Activated T-helper 17 cell treated with anti-CD3 and anti-CD28 coated beads, Interleukin-2, amount 50 U/mL, for 72 hours (primary cell): ENCODE data around the gene ZNF680. TPM values are rescaled to one million over a fixed set of nuclear protein-coding genes. Genes with fewer than 3 reads are reported as not detected.
"Not testable (repeated sequence)": the region's sequence is repeated elsewhere in the genome, so short reads cannot be mapped to it uniquely, and the experiment has no call there.

Source experiments
- ATAC-seq: fragments of 150-1000 bp; cut with Tn5 transposase; replicated peaks from 2 replicates; pipeline ENCODE4 v1.10.0; 2021; ENCODE audit warnings: mild to moderate bottlenecking, moderate library complexity
- H3K27ac Mint-ChIP-seq: one replicate; pipeline ENCODE4 v1.8.0; 2022; ENCODE audit warnings: mixed read lengths
- H3K27me3 Mint-ChIP-seq: one replicate; pipeline ENCODE4 v1.8.0; 2022; ENCODE audit warnings: mixed read lengths
- H3K36me3 Mint-ChIP-seq: one replicate; pipeline ENCODE4 v1.8.0; 2022; ENCODE audit warnings: low read depth, mild to moderate bottlenecking, mixed read lengths
- H3K4me1 Mint-ChIP-seq: one replicate; pipeline ENCODE4 v1.8.0; 2022; ENCODE audit warnings: mixed read lengths
- H3K4me3 Mint-ChIP-seq: one replicate; pipeline ENCODE4 v1.8.0; 2022; ENCODE audit warnings: mild to moderate bottlenecking, mixed read lengths
- H3K9me3 Mint-ChIP-seq: one replicate; pipeline ENCODE4 v1.8.0; 2022; ENCODE audit warnings: mixed read lengths
- total RNA-seq, 2 donors: library from RNA; stranded (reverse); gene quantifications; one replicate each; pipeline ENCODE4 v1.2.3, GENCODE V29; 2022

The ZNF680 gene
- total RNA-seq, 2 donors from 2014 or later: 12.1 to 21.5 TPM

DNA sequence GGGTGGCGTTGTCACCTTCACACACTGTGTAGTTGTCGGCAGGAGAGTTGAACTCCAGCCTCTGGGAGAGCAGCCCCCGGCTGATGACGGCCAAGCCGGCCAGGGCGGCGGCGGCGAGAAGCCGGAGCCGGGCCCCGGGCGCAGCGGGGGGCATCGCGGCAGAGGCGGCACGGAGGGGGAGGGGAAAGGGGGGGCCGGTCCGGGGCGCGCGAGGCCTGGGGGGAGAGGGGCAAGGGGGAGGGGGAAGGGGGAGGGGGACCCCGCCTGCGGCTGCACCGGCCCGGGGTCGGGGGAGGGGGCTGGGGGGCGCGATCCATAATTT is 7.4 kb upstream of the ZNF680 start:
- not testable (repeated sequence) for ATAC-seq, H3K4me1 Mint-ChIP-seq
- H3K27ac Mint-ChIP-seq: peak overlapping the region; percentile 97

DNA sequence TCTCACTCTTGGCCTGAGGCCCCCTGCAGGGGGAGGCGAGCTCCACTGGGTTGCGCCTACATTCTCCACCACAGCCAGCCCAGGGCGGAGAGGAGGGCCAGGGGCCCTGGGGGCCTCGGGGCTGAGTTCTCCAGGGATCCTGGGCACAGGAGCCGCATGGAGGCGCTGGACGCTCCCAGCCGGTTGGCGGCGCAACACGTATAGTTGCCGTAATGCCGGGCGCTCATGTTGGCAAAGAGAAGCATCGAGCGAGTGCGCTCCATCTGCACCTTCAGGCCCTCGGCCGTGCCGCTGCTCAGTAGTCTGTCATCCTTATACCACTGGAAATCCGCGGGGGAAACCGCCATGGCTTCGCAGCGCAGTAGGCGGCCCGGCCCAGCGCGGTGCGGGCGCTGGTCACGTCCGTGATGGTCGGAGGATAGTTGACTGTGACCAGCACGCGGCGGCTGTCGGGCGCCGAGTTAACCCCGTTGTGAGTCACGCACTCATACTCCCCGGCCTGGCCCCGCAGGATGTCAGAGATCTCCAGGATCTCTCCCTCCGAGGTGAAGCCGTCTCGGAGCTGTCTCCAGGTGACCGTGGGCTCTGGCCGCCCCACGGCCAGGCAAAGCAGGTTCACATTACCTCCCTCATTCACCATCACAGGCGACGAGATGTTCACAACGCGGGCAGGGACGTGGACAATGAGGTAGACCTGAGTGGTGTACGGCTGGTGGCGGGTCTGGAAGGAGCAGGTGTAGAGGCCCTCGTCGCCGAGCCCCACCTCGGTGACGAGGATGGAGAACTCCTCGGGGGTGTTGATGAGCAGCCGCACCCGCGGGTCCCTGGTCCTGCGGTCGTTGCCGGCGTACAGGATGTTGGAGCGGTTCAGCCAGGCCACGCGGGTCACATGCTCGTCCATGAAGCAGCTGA is 6.8 kb upstream of the ZNF680 start:
- H3K4me3 Mint-ChIP-seq: peak overlapping the region; percentile 95
- peaks cover 11% of the 10 kb centered on the region for H3K36me3 Mint-ChIP-seq
- H3K27ac Mint-ChIP-seq: peak overlapping the region; percentile 97
- peak; percentile 87 for ATAC-seq
- H3K4me1 Mint-ChIP-seq, H3K9me3 Mint-ChIP-seq, H3K27me3 Mint-ChIP-seq: not testable (repeated sequence)

More for the DNA sequence above, 7.4 kb upstream of the ZNF680 start:
- H3K9me3 Mint-ChIP-seq, H3K27me3 Mint-ChIP-seq: not testable (repeated sequence)
- Mint-ChIP-seq H3K4me3 (peak overlapping the region; percentile 95), H3K36me3 (peaks cover 11% of the 10 kb centered on the region)

DNA sequence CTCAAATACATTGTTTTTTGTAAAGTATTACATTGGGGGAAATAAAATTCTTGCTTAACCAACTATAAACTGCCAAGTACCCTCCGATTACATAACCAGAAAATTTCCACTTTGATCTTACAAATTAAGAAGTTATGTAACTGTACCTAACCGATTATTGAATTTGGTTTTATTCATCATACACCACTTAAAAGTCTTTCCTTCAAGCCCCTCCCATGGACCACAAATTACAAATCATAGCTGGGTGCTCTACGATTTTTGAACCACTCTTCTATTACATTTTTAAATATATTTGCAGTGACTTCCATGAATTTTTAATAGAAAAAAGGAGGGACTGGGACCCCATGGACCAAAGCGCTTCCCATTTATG is 630 bp downstream of the ZNF680 start:
- H3K27ac Mint-ChIP-seq: peak overlapping the region; percentile 97
- H3K27me3 Mint-ChIP-seq: no peaks in the 10 kb centered on the region
- no peaks in the 10 kb centered on the region for H3K9me3 Mint-ChIP-seq
- peaks cover 8% of the 10 kb centered on the region for H3K4me1 Mint-ChIP-seq
- peak overlapping the region; percentile 99 for H3K4me3 Mint-ChIP-seq
- peaks cover 37% of the 10 kb centered on the region for H3K36me3 Mint-ChIP-seq
- ATAC-seq: no peak

DNA sequence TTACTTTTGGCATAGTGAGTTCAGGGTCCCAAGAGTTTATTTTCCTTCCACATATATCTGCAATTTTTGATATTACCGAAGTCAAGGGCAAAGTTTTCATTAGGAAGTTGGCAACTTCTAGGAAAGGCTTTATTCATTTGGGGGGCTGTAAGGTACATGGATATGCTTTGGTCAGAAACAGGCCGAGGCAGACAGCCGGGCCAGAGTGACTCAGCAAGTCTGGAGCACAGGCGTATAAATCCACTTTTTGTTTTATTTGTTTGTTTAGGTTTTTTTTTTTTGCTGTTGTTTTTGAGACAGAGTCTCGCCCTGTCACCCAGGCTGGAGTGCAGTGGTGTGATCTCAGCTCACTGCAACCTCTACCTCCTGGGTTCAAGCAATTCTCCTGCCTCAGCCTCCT is 3.7 kb downstream of the ZNF680 start:
- Mint-ChIP-seq H3K36me3 (peaks cover 60% of the 10 kb centered on the region), H3K4me1 (peaks cover 17% of the 10 kb centered on the region), H3K27me3 (no peaks in the 10 kb centered on the region), H3K9me3 (no peaks in the 10 kb centered on the region), H3K27ac (no peak overlapping the region), H3K4me3 (no peak overlapping the region)
- no peak for ATAC-seq

DNA sequence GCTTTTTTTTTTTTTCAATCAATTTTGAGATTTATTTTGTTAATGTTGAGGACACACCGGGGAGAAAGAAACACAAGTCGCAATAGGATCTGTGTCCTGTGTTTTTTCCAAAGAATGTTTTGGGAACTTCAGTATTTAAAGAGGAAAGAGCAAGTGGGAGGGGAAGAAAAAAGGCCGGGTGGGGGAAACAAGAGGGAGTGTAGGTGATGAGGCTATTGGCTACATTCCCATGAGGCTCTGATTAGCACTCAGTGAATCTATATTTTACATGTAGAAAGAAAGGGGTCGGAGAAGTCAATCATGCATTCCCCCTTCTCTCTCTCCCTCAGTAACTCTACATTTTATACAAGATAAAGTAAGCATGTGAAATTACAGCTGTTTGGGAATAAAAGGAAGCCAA is 4.1 kb downstream of the ZNF680 start:
- H3K4me3 Mint-ChIP-seq: no peak overlapping the region
- no peaks in the 10 kb centered on the region for H3K9me3 Mint-ChIP-seq
- no peaks in the 10 kb centered on the region for H3K27me3 Mint-ChIP-seq
- no peak for ATAC-seq
- H3K4me1 Mint-ChIP-seq: peaks cover 14% of the 10 kb centered on the region
- no peak overlapping the region for H3K27ac Mint-ChIP-seq
- H3K36me3 Mint-ChIP-seq: peaks cover 60% of the 10 kb centered on the region

DNA sequence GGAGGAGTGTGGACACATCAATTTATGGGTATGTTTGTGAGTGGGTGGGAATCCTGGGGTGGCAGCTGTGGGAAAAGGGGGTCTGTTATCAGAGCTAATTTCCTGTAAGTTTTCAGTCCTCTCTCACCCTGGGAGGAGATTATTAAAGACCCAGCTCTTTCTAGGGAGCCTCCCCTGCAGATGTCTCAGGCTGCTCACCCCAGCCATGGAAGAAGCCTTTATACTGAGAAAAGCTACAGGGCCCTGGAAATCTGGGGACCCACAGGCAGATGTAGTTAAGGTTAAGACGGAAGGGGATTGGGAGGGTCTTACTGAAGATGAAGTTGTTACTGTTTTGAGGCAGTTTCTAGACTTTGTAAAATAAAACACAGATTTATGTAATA is 4.6 kb downstream of the ZNF680 start:
- Mint-ChIP-seq H3K9me3 (no peaks in the 10 kb centered on the region), H3K4me3 (no peak overlapping the region), H3K27ac (no peak overlapping the region), H3K36me3 (peaks cover 60% of the 10 kb centered on the region), H3K27me3 (no peaks in the 10 kb centered on the region), H3K4me1 (peaks cover 13% of the 10 kb centered on the region)
- no peak for ATAC-seq

DNA sequence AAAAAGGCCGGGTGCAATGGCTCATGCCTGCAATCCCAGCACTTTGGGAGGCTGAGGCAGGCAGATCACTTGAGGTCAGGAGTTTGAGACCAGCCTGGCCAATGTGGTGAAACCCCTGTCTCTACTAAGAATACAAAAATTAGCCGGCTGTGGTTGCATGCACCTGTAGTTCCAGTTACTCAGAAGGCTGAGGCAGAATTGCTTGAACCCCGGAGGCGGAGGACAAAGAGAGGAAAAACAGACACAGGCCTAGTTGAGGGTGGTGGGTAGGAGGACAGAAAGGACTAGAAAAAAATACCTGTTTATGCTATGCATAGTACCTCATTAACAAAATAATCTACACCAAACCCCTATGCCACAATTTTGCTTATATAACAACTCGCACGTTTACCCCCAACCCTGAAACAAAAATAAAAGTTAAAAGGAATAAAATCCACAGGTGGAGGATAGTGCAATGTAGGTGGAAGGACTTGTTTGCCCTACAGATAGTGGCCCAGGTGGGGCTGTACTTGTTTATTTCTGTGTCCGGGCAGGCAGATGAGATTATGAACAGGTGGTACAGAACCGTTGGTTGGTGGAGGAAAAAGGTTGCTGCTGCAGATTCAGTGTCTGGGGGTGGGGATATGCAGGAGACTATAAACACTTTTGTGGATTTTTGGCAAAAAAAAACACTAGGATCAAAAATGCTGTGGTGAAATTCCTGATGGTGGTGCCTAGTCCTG is 5.1 kb downstream of the ZNF680 start:
- no peaks in the 10 kb centered on the region for H3K27me3 Mint-ChIP-seq
- no peak overlapping the region for H3K4me3 Mint-ChIP-seq
- peaks cover 13% of the 10 kb centered on the region for H3K4me1 Mint-ChIP-seq
- H3K9me3 Mint-ChIP-seq: no peaks in the 10 kb centered on the region
- H3K36me3 Mint-ChIP-seq: peaks cover 57% of the 10 kb centered on the region
- ATAC-seq: no peak
- no peak overlapping the region for H3K27ac Mint-ChIP-seq

DNA sequence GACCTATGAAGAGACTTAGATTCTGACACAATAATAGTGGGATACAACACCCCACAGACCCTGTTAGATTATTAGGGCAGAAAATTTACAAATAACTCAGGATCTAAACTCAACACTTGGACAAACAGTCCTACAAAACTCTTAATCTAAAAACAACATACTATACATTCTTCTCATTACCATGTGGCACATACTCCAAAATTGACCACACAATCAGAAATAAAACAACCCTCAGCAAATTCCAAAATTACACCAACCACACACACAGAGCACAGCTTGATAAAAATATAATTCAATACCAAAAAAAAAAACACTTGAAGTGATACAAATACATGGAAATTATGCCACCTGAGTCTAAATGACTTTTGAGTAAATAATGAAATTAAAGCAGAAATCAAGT is 7.8 kb downstream of the ZNF680 start:
- Mint-ChIP-seq H3K27ac (no peak overlapping the region), H3K27me3 (no peaks in the 10 kb centered on the region), H3K4me1 (peaks cover 9% of the 10 kb centered on the region), H3K9me3 (no peaks in the 10 kb centered on the region), H3K4me3 (no peak overlapping the region), H3K36me3 (peaks cover 51% of the 10 kb centered on the region)
- no peak for ATAC-seq

DNA sequence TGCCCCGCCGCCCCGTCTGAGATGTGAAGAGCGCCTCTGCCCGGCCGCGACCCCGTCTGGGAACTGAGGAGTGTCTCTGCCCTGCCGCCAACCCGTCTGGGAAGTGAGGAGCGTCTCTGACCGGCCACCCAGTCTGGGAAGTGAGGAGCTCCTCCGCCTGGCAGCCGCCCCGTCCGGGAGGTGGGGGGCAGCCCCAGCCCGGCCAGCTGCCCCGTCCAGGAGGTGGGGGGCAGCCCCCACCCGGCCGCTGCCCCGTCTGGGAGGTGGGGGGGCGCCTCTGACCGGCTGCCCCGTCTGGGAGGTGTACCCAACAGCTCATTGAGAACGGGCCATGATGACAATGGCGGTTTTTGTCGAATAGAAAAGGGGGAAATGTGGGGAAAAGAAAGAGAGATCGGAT is 8.7 kb downstream of the ZNF680 start:
- not testable (repeated sequence) for H3K27ac Mint-ChIP-seq, H3K9me3 Mint-ChIP-seq, ATAC-seq, H3K4me3 Mint-ChIP-seq, H3K4me1 Mint-ChIP-seq, H3K27me3 Mint-ChIP-seq
- peaks cover 49% of the 10 kb centered on the region for H3K36me3 Mint-ChIP-seq

DNA sequence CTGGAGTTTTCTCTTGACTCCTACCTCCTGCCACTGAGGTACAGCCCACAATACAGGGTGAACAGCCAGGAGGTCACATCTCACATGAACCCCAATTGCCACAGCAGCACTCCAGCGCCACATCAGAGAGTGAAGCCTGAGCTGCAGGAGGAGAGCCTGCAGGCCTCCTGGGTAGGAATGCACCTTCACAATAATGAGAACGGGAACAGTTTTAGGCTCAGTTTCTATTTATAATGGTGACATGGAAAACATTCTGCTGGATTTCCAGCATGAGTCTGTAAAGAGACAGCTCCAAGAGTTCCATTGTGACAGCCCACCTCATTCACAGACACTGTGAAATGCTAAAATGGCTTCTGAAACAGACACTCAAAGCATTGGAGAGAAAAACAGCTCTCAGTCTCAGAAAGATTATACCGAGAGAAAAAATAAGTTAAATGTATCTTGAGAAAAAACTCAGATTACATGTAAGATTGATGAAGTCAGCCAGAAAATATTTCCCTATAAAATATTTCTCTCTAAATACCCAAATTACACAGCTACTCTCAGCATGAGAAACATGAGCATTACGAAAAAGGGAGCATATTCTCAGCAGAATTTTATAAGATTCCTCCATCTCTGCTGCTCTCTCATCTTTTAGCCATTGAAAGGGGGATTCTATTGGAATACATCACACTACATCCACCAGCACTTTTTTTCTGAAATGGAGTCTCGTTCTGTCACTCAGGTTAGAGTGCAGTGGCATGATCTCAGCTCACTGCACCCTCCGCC is 11.3 kb downstream of the ZNF680 start:
- ATAC-seq: no peak
- Mint-ChIP-seq H3K4me3 (no peak overlapping the region), H3K36me3 (peaks cover 31% of the 10 kb centered on the region), H3K9me3 (no peaks in the 10 kb centered on the region), H3K27ac (no peak overlapping the region), H3K4me1 (peaks cover 9% of the 10 kb centered on the region), H3K27me3 (no peaks in the 10 kb centered on the region)

DNA sequence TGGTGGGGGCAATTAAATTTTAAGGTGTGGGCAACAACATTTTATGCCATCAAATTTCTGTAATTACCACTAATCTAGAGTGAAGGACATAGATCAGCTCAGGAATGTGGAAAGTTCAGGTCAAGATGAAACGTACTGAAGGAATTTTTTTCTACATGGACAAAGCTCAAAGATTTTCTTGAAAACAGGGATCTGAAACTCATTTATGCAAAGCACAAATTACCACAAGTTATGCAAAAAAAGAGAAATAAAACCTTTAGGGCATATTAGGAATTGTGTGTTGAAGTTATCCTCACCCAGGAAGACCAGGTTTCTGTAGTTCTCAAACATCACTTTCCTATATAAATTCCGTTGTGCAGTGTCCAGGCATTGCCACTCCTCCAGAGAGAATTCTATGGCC is 18.9 kb downstream of the ZNF680 start:
- Mint-ChIP-seq H3K4me1 (no peaks in the 10 kb centered on the region), H3K4me3 (no peak overlapping the region), H3K9me3 (no peaks in the 10 kb centered on the region), H3K36me3 (peaks cover 57% of the 10 kb centered on the region), H3K27ac (no peak overlapping the region), H3K27me3 (no peaks in the 10 kb centered on the region)
- no peak for ATAC-seq

DNA sequence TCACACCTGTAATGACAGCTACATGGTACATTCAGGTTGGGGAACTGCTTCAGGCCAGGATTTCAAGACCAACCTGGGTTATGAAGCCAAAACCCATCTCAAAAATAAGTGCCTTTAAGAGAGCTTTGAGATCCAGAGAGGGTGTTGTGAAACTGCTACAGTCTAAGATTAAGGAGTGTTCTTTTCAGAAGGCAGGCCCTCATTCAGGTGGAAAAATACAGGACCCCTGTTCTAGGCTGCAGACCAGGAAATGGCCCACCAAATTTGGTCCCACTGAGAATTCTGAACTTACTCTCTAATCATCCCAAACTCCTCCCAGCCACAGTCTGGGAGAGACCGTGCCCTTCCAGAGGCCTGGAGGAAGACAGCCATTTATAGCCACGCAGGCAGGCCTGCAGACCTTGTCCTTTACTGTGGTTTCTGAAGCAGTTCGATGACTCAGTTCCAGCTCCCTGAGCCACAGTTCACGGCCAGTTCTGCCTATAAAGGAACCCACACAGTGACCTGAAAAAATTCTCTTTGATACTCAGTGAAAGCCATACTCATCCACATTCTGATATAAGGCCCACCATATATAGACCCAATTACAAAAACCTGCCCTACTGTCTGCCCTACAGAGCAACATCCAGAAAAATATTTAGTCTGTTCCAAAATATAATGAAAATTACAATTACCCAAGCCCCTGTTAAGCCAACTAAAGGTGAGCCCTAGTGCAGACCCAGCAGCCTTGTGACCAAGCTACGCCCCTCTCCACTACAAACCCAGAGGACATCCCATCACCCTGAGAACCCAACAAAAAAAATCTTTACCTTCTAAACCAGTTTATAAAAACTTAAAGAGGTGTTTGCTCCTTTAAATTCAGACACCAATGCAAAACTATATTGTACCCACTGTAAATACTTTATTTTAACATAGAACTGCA is 21.2 kb downstream of the ZNF680 start:
- no peak overlapping the region for H3K27ac Mint-ChIP-seq

DNA sequence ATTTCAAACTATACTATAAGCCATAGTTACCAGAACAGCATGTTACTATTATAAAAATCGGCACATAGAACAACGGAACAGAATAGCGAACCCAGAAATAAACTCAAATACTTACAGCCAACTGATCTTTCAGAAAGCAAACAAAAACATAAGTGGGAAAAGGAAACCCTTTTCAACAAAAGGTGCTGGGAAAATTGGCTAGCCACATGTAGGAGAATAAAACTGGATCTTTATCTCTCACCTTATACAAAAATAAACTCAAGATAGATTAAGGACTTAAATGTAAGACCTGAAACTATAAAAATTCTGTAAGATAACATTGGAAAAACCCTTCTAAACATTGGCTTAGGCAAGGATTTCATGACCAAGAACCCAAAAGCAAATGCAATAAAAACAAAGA is 29.1 kb downstream of the ZNF680 start:
- no peaks in the 10 kb centered on the region for H3K27me3 Mint-ChIP-seq
- H3K4me3 Mint-ChIP-seq: no peak overlapping the region
- H3K27ac Mint-ChIP-seq: no peak overlapping the region
- peaks cover 98% of the 10 kb centered on the region for H3K36me3 Mint-ChIP-seq
- H3K4me1 Mint-ChIP-seq: peaks cover 10% of the 10 kb centered on the region
- no peak for ATAC-seq
- peaks cover 29% of the 10 kb centered on the region for H3K9me3 Mint-ChIP-seq

More for the DNA sequence above, 21.2 kb downstream of the ZNF680 start:
- Mint-ChIP-seq H3K4me3 (peak overlapping the region; percentile 4), H3K4me1 (no peaks in the 10 kb centered on the region), H3K27me3 (no peaks in the 10 kb centered on the region), H3K9me3 (no peaks in the 10 kb centered on the region), H3K36me3 (peaks cover 71% of the 10 kb centered on the region)
- ATAC-seq: peak; percentile 92

DNA sequence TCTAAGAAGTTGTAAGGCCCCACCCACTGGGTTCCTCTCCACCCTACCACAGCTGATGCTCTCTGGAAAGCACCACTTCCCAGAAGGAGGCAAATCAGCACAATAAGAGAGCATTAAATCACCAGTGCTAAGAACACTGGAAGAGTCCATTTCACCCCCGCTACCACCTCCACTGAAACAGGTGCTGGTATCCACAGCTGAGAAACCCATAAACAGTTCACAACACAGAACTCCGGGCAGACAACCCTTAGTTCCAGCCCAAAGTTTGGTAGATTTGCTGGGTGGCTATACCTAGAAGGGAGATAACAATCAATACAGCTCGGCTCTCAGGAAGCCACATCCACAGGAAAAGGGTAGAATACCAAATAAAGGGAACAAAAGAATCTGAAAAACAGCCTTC is 34.1 kb downstream of the ZNF680 start:
- Mint-ChIP-seq H3K9me3 (peaks cover 26% of the 10 kb centered on the region), H3K4me3 (no peak overlapping the region), H3K27ac (no peak overlapping the region), H3K27me3 (no peaks in the 10 kb centered on the region), H3K4me1 (peaks cover 11% of the 10 kb centered on the region), H3K36me3 (peaks cover 96% of the 10 kb centered on the region)
- no peak for ATAC-seq
